Thoracic aorta (tissue), 2 donors: ENCODE measurements around the gene DLL4. TPM values are rescaled to one million over a fixed set of nuclear protein-coding genes. Genes with fewer than 3 reads are reported as not detected.

Source experiments
- ATAC-seq: fragments of 150-250 bp; one replicate; pipeline ENCODE4 v1.8.0; 2017; ENCODE audit warnings: low read depth; ENCODE audit not compliant: insufficient number of reproducible peaks, low FRiP score
- DNase-seq: peaks from one replicate; pipeline ENCODE4 v3.0.0-alpha.2; 2020; ENCODE audit warnings: low spot score
- H3K27ac ChIP-seq, 2 donors: fragments of 200-600 bp; sonication (generic); 1 replicate in 1 of 2; 2 replicates in 1 of 2; pipeline ENCODE4 v1.5.1; 2016; ENCODE audit warnings: mild to moderate bottlenecking in 2 of 2, moderate library complexity in 2 of 2
- H3K27me3 ChIP-seq: fragments of 200-600 bp; sonication (generic); replicated peaks from 2 replicates; pipeline ENCODE4 v1.6.0; 2016; ENCODE audit warnings: mild to moderate bottlenecking; ENCODE audit not compliant: insufficient read depth
- H3K36me3 ChIP-seq: fragments of 200-600 bp; sonication (generic); one replicate; pipeline ENCODE4 v1.5.1; 2016
- H3K4me1 ChIP-seq, 2 donors: fragments of 200-600 bp; sonication (generic); 1 replicate in 1 of 2; 2 replicates in 1 of 2; pipeline versions ENCODE4 v1.5.1 to v1.6.0; 2016; ENCODE audit warnings: low read depth in 2 of 2, mild to moderate bottlenecking in 1 of 2; ENCODE audit not compliant: control insufficient read depth in 1 of 2
- H3K4me3 ChIP-seq: fragments of 200-600 bp; sonication (generic); 2 replicates; pipeline ENCODE4 v1.5.1; 2016; ENCODE audit warnings: mild to moderate bottlenecking
- H3K9me3 ChIP-seq: fragments of 200-600 bp; sonication (generic); 2 replicates; pipeline ENCODE4 v1.5.1; 2016
- total RNA-seq, 2 donors: library from RNA; depleted of rRNA; stranded (reverse); fragments of >200 nt; gene quantifications; one replicate each; pipeline versions ENCODE4 v1.1.0 to v1.2.3, GENCODE V29; 2016
- TF ChIP-seq, protein P1 (sequence below): fragments of 200-600 bp; sonication (generic); IDR thresholded peaks from one replicate; pipeline ENCODE4 v1.5.1; 2019; ENCODE audit warnings: antibody characterized with exemption

The DLL4 gene
- total RNA-seq, 2 donors from 2014 or later: 6.2 to 13.0 TPM

DNA sequence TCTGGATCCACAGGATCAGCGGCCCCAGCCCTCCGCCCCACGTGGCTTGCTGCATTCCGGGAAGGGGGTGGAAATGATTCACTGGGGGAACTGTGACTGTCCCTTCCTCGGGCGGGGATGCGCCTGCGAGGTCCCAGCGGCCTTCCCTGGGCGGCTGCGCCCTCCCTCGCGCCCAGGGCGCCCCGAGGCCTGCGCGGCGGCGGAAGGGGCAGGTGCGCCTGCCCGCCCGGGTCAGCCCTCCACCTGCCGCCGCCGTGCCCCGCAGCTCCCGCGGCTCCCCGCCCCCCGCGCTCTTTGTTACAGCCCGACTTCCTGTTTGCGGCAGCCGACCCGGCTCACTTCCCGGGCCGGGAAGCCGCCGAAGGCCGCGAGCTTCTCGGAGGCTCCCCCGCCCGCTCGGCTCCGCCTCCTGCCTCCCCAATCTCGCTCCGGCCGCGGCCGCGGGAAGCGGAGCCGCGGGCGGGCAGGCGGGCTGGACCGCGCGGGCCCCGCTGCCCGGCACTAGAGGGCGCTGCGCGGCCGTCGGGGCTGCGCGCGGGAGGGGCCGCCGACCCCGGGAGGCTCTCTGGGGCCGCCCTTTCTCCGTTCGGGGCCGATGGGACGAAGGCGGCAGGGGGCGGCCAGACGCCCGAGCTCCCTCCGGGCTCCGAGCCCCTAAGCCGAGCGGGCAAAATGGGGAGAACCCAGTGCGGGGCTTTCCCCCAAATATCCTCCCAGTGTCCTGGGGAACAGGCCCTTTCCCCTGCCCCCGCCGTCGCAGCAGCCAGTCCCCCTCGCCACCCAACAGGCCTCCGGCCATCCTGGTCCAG lies 12.6 kb downstream of the DLL4 start:
- no peaks in the 10 kb centered on the region for H3K36me3 ChIP-seq
- DNase-seq: peak; percentile 50
- peaks cover 14 to 38% of the 10 kb centered on the region in 2 donors for H3K4me1 ChIP-seq
- TF ChIP-seq, protein P1, sequence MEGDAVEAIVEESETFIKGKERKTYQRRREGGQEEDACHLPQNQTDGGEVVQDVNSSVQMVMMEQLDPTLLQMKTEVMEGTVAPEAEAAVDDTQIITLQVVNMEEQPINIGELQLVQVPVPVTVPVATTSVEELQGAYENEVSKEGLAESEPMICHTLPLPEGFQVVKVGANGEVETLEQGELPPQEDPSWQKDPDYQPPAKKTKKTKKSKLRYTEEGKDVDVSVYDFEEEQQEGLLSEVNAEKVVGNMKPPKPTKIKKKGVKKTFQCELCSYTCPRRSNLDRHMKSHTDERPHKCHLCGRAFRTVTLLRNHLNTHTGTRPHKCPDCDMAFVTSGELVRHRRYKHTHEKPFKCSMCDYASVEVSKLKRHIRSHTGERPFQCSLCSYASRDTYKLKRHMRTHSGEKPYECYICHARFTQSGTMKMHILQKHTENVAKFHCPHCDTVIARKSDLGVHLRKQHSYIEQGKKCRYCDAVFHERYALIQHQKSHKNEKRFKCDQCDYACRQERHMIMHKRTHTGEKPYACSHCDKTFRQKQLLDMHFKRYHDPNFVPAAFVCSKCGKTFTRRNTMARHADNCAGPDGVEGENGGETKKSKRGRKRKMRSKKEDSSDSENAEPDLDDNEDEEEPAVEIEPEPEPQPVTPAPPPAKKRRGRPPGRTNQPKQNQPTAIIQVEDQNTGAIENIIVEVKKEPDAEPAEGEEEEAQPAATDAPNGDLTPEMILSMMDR: peak; percentile 46
- H3K27me3 ChIP-seq: no peaks in the 10 kb centered on the region
- ATAC-seq: peak; percentile 71
- peak overlapping the region; percentile 85 to 90 for H3K27ac ChIP-seq
- no peaks in the 10 kb centered on the region for H3K9me3 ChIP-seq
- peak overlapping the region; percentile 80 for H3K4me3 ChIP-seq

DNA sequence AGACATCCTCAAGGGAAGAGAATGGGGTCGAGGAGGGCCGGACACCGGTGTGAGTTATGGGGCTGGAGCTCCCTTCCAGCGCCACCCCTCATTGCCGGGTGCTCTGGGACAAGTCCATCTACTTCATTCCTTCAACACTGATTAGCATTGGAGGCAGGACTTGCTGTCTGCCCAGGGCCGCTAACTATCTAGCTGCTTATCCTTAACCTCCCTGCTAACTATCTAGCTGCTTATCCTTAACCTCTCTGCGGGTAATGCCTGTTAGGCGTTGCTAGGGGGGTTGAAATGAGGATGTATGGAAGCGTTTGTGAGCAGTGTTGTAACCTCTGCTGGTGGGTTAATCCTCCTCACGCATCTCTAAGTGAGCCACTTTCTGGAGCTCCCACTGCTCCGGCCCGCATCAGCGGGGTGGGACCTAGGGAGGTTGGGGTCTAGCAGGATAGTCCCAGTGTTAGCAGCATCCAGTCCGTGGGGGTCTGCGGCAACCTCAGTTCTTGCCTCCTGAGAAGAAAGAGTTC lies 13.3 kb downstream of the DLL4 start:
- ATAC-seq (no peak), DNase-seq (no peak)
- no peaks in the 10 kb centered on the region for H3K9me3 ChIP-seq
- peak overlapping the region; percentile 85 to 90 for H3K27ac ChIP-seq
- H3K27me3 ChIP-seq: no peaks in the 10 kb centered on the region
- H3K4me3 ChIP-seq: peak overlapping the region; percentile 80
- H3K4me1 ChIP-seq: peaks cover 14 to 33% of the 10 kb centered on the region in 2 donors
- TF ChIP-seq, protein P1: no peak
- H3K36me3 ChIP-seq: no peaks in the 10 kb centered on the region

DNA sequence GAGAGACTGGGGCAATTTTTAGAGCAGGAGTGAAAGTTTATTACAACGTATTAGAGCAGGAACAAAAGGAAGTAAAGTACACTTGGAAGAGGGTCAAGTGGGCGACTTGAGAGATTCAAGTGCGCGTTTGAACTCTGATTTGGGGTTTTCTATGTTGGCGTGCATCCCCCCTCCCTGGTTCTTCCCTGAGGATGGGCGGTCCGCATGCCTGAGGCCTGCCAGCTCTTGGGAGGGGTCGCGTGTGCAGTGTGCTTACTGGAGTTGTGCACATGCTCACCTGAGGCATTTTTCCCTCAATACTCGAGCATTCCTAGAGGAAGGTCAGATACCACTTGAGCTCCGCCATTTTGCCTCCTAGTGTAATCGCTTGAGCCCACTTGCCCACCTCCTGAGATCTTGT lies 13.7 kb downstream of the DLL4 start:
- no peak overlapping the region for H3K27ac ChIP-seq
- ATAC-seq (no peak), DNase-seq (no peak)
- H3K4me1 ChIP-seq: peaks cover 14 to 29% of the 10 kb centered on the region in 2 donors
- TF ChIP-seq, protein P1: no peak
- no peaks in the 10 kb centered on the region for H3K27me3 ChIP-seq
- H3K4me3 ChIP-seq: peak overlapping the region; percentile 80
- no peaks in the 10 kb centered on the region for H3K36me3 ChIP-seq
- no peaks in the 10 kb centered on the region for H3K9me3 ChIP-seq

DNA sequence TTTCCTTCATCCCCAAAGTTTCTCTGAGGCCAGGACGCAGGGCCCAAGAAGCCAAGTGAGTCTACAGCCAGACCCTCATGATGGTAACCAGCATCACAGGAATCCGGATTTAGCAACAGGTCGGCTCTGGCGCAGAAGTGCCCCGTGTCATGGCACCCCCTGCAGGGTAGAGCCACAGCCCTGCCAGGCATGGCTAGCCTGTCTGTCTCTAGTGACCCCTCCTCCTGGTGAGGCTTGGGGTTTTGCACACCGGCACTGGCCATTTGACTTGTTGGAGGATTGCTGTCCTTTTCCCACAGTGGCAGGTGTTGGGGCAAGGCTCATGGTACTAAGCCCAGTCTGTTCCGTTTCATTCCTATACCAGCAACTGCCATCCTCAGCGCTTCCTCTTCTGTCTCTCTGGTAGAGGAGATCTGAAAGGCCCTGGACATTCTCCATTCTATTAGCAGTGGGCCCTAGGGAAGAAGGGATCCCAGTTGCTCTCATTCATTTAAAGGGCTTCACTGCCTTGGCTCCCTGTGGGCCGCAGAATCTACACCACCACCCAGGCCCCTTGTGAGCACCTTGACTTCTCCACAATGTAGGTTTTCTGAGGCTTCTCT lies 14.7 kb downstream of the DLL4 start:
- Histone ChIP-seq H3K27me3 (no peaks in the 10 kb centered on the region), H3K4me1 (peaks cover 14 to 28% of the 10 kb centered on the region in 2 donors), H3K36me3 (no peaks in the 10 kb centered on the region), H3K27ac (no peak overlapping the region), H3K4me3 (no peak overlapping the region), H3K9me3 (no peaks in the 10 kb centered on the region)
- DNase-seq: no peak
- TF ChIP-seq, protein P1: no peak
- ATAC-seq: no peak
